Kidney (tissue), 14 donors: ENCODE results near the gene NUDT22. TPM values are rescaled to one million over a fixed set of nuclear protein-coding genes. Genes with fewer than 3 reads are reported as not detected.

ENCODE experiments used
- DNase-seq, 5 donors: peaks; one replicate each; pipeline ENCODE4 v3.0.0-alpha.2; 2013 to 2020
- FAIRE-seq: peaks from 2 replicates; lab custom pipeline; 2012; peaks lifted over from hg19 to GRCh38; lab: Jason Lieb, UNC
- H3K27ac ChIP-seq, 2 donors: one replicate each; pipeline ENCODE4 v1.7.0; 2013; ENCODE audit warnings: low read depth in 2 of 2, low read length in 2 of 2, inconsistent platforms in 1 of 2
- H3K27me3 ChIP-seq: one replicate; pipeline ENCODE4 v1.7.1; 2013; ENCODE audit warnings: low read length, inconsistent platforms; ENCODE audit not compliant: control insufficient read depth, insufficient read depth
- H3K36me3 ChIP-seq, 3 donors: one replicate each; pipeline versions ENCODE4 v1.7.0 to v1.7.1; 2013; ENCODE audit warnings: low read length in 3 of 3, control low read depth in 1 of 3, inconsistent platforms in 1 of 3; ENCODE audit not compliant: insufficient read depth in 3 of 3, control insufficient read depth in 2 of 3
- H3K4me1 ChIP-seq, 3 donors: one replicate each; pipeline versions ENCODE4 v1.7.0 to v1.7.1; 2013; ENCODE audit warnings: low read length in 3 of 3, inconsistent platforms in 1 of 3, low read depth in 1 of 3; ENCODE audit not compliant: control insufficient read depth in 2 of 3, insufficient read depth in 2 of 3
- H3K4me3 ChIP-seq, 3 donors: one replicate each; pipeline versions ENCODE4 v1.7.0 to v1.8.1; 2013; ENCODE audit warnings: low read length in 3 of 3, control low read depth in 1 of 3, inconsistent platforms in 1 of 3
- H3K9ac ChIP-seq, 3 donors: one replicate each; pipeline versions ENCODE4 v1.7.0 to v1.7.1; 2013; ENCODE audit warnings: low read length in 3 of 3, control low read depth in 1 of 3, inconsistent platforms in 1 of 3
- H3K9me3 ChIP-seq, 3 donors: one replicate each; pipeline versions ENCODE4 v1.7.0 to v1.7.1; 2013; ENCODE audit warnings: low read length in 3 of 3, control low read depth in 1 of 3, inconsistent platforms in 1 of 3; ENCODE audit not compliant: control insufficient read depth in 2 of 3, insufficient read depth in 1 of 3
- intact Hi-C: fragments of 100-400 bp; cut with DNase I; formaldehyde crosslinking; loops from one replicate; pipeline ENCODE4 v1.11.1; 2022
- polyA plus RNA-seq: library from polyadenylated mRNA; stranded (reverse); fragments of 350-450 nt; fragmentation: Illumina TruSeq; extraction: RNeasy Lipid Tissue Mini Kit (QIAGEN cat#74804); gene quantifications from one replicate; pipeline ENCODE4 v1.2.3, GENCODE V29; 2014; ENCODE audit warnings: low read depth, low replicate concordance; ENCODE audit not compliant: insufficient read depth
- total RNA-seq: library from RNA; stranded (reverse); fragmentation: NEBNext Ultra II Directional; extraction: Animal tissue kit (Norgen Biotek cat#: 25700); gene quantifications from one replicate; pipeline ENCODE4 v1.2.1, GENCODE V29; 2021
- TF ChIP-seq, protein P1 (sequence below): IDR thresholded peaks from 3 replicates; pipeline ENCODE4 v1.5.1; 2012; ENCODE audit warnings: mild to moderate bottlenecking, moderate library complexity, borderline replicate concordance; ENCODE audit not compliant: insufficient read depth; ENCODE audit errors: extremely low read depth
- donor health status: control.
- donor health status: control.
- donor health status: control.
- donor health status: control.
- donor health status: control.
- donor health status: DM: yes; HTN: yes; CAD: no.
- donor health status: Normal renal cell carcinoma (clear cell type).

Gene NUDT22
- total and polyA plus RNA-seq, 2 donors from 2014 or later: 64.5 to 150 TPM

DNA sequence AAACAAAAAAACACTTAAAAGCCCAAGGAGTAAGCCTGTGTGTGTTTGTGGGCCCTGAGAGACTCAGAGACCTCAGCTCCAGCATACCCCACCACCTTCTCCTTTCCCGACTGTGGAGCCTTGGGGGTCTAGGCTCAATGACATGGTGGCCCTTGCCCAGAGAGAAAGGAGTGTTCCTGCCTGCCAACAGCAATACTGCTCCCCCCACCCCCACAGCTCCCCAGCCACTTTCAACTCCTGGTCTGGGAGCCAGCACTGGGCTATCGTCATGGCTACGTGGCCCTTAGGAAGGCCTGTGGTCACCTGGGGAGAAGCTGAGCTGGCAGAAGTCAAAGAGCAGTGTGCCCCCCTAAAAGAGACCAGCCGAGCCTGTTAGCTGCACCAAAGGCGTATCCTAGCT lies 18.0 kb downstream of the NUDT22 start:
- FAIRE-seq: no peak
- Histone ChIP-seq H3K4me1 (peaks cover 0 to 40% (median 12%) of the 10 kb centered on the region in 3 donors), H3K27me3 (no peaks in the 10 kb centered on the region), H3K9ac (no peak overlapping the region), H3K4me3 (no peak overlapping the region), H3K27ac (no peak overlapping the region), H3K9me3 (no peaks in the 10 kb centered on the region), H3K36me3 (peaks cover 0 to 9% (median 4%) of the 10 kb centered on the region in 3 donors)
- no peak for DNase-seq
- intact Hi-C loops: no loop called here
- TF ChIP-seq, protein P1, sequence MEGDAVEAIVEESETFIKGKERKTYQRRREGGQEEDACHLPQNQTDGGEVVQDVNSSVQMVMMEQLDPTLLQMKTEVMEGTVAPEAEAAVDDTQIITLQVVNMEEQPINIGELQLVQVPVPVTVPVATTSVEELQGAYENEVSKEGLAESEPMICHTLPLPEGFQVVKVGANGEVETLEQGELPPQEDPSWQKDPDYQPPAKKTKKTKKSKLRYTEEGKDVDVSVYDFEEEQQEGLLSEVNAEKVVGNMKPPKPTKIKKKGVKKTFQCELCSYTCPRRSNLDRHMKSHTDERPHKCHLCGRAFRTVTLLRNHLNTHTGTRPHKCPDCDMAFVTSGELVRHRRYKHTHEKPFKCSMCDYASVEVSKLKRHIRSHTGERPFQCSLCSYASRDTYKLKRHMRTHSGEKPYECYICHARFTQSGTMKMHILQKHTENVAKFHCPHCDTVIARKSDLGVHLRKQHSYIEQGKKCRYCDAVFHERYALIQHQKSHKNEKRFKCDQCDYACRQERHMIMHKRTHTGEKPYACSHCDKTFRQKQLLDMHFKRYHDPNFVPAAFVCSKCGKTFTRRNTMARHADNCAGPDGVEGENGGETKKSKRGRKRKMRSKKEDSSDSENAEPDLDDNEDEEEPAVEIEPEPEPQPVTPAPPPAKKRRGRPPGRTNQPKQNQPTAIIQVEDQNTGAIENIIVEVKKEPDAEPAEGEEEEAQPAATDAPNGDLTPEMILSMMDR: no peak

DNA sequence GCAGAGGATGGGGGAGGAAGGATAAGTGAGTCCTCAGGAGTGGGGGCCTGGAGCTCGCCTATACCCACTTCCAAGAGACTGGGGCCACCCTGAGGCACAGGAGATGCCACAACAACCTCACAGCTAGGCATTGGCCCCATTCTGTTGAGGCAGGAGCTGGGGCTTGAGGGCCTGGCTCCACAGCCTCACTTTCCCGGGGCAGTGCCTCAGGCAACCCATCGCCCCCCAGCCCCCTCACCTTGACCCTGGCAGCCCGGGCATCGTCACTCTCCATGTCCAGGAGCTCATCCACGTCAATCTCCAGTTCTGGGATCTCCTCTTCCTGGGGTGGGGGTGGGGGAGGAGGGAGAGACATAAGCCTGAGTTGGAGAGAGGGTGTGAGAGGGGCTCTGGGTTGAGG lies 18.9 kb downstream of the NUDT22 start:
- no peaks in the 10 kb centered on the region for H3K9me3 ChIP-seq
- intact Hi-C loops: no loop called here
- H3K27me3 ChIP-seq: no peaks in the 10 kb centered on the region
- H3K27ac ChIP-seq: peak overlapping the region; percentile 66 to 86
- FAIRE-seq (no peak), DNase-seq (no peak)
- peak overlapping the region in 1 of 3 donors; percentile 62 for H3K4me3 ChIP-seq
- peaks cover 0 to 36% (median 9%) of the 10 kb centered on the region in 3 donors for H3K4me1 ChIP-seq
- TF ChIP-seq, protein P1: no peak
- H3K9ac ChIP-seq: peak overlapping the region in 1 of 3 donors; percentile 80
- H3K36me3 ChIP-seq: peaks cover 0 to 9% (median 4%) of the 10 kb centered on the region in 3 donors

DNA sequence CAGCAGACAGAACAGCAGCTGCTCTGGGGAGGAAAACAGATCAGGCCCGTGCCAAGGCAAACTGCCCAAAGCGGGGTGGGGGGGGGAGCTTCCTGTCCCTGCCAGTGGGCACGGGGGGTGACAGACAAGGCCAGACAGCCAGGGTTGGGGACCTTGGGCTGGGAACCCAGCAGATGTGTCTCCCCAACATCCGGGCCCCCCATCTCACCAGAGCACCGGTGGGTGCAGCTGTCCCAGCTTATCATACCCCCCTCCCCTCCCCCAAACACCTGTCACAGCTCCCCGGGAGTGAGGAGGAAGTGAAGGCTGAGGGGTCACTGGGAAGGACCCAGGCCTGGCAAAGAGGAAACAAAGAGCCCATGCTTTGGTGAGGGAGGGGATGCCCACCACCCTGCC lies 19.3 kb downstream of the NUDT22 start:
- TF ChIP-seq, protein P1: no peak
- Histone ChIP-seq H3K27me3 (no peaks in the 10 kb centered on the region), H3K36me3 (peaks cover 0 to 9% (median 4%) of the 10 kb centered on the region in 3 donors), H3K4me3 (peak overlapping the region; percentile 62 to 77 (median 64)), H3K4me1 (peaks cover 0 to 31% (median 5%) of the 10 kb centered on the region in 3 donors), H3K27ac (peak overlapping the region; percentile 66 to 86), H3K9me3 (no peaks in the 10 kb centered on the region), H3K9ac (peak overlapping the region in 2 of 3 donors; percentile 65 to 80)
- FAIRE-seq (no peak), DNase-seq (peak in 1 of 5 donors; percentile 81)
- intact Hi-C loops: no loop called here
